Measurements from ENCODE around the gene SMCO4.

SMCO4 gene

DNA sequence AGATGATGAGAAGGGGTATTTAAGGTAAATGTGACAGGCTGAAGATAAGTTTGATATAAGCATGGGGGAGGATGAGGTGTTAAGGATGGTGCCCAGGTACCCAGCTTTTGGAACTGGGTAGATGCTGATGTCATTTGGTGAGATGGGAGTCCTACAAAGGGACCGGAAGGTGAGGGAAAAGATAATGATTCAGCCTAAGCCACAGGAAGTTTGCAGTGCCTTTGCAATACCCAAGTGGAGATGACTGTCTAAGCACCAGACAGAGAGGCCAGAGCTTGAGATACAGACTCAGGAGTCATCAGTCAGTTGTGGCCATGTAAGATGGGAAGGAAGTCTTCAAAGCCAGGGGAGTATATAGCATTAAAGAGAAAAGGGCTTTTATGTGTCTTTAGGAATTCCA, 30.0 kb upstream of the SMCO4 start:
- H3K4me1 ChIP-seq (ENCODE audit: insufficient read depth, low read length, severe bottlenecking), result no peaks in the 10 kb centered on the region
- H3K9ac ChIP-seq (ENCODE audit: low read length), result no peak overlapping the region
- H3K36me3 ChIP-seq (ENCODE audit: insufficient read depth, low read length), result no peaks in the 10 kb centered on the region
- TF ChIP-seq EZH2 (IDR thresholded peaks at IDR 0.05; ENCODE audit: borderline replicate concordance, low read length), result no peak
- TF ChIP-seq CTCF (IDR thresholded peaks at IDR 0.05; ENCODE audit: low read length), result no peak
- no peak overlapping the region for H3K4me3 ChIP-seq (ENCODE audit: low read depth, low read length, poor library complexity, severe bottlenecking)
- no peak overlapping the region for H3K27ac ChIP-seq (ENCODE audit: low read depth, low read length, poor library complexity, severe bottlenecking)
- no peaks in the 10 kb centered on the region for H3K27me3 ChIP-seq (ENCODE audit: insufficient read depth, low read length)
- H3F3A ChIP-seq (ENCODE audit: insufficient read depth, low read length), result no peaks in the 10 kb centered on the region
- no peaks in the 10 kb centered on the region for H3K79me2 ChIP-seq (ENCODE audit: insufficient read depth, low read length)
- H2AFZ ChIP-seq (ENCODE audit: low read length), result no peak overlapping the region
- no peaks in the 10 kb centered on the region for H3K9me2 ChIP-seq (ENCODE audit: low read depth, low read length)
- no peaks in the 10 kb centered on the region for H3K9me3 ChIP-seq (ENCODE audit: low read length)
- no peaks in the 10 kb centered on the region for H4K20me1 ChIP-seq (ENCODE audit: insufficient read depth, low read length)
- no peak overlapping the region for H3K4me2 ChIP-seq (ENCODE audit: low read length)

DNA sequence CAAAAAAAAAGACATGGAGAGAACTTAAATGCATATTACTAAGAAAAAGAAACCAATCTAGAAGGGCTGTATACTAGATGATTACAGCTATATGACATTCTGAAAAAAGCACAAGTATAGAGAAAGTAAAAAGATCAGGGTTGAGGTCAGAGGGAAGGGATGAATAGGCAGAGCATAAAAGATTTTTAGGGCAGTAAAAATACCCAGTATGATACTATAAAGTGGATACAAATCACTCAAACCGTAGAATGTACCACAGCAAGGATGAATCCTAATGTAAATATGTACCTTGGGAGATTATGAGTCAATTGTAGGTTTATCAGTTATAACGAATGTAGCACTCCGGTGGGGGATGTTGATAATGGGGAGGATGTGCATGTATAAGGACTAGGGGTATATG, 29.4 kb upstream of the SMCO4 start:
- H3K27me3 ChIP-seq (ENCODE audit: insufficient read depth, low read length), result no peaks in the 10 kb centered on the region
- H3K9me3 ChIP-seq (ENCODE audit: low read length), result no peaks in the 10 kb centered on the region
- H3K4me2 ChIP-seq (ENCODE audit: low read length), result no peak overlapping the region
- no peaks in the 10 kb centered on the region for H3K4me1 ChIP-seq (ENCODE audit: insufficient read depth, low read length, severe bottlenecking)
- no peaks in the 10 kb centered on the region for H3F3A ChIP-seq (ENCODE audit: insufficient read depth, low read length)
- H3K79me2 ChIP-seq (ENCODE audit: insufficient read depth, low read length), result no peaks in the 10 kb centered on the region
- no peaks in the 10 kb centered on the region for H3K36me3 ChIP-seq (ENCODE audit: insufficient read depth, low read length)
- H2AFZ ChIP-seq (ENCODE audit: low read length), result no peak overlapping the region
- no peak overlapping the region for H3K27ac ChIP-seq (ENCODE audit: low read depth, low read length, poor library complexity, severe bottlenecking)
- no peak overlapping the region for H3K4me3 ChIP-seq (ENCODE audit: low read depth, low read length, poor library complexity, severe bottlenecking)
- H3K9ac ChIP-seq (ENCODE audit: low read length), result no peak overlapping the region
- no peaks in the 10 kb centered on the region for H4K20me1 ChIP-seq (ENCODE audit: insufficient read depth, low read length)
- H3K9me2 ChIP-seq (ENCODE audit: low read depth, low read length), result no peaks in the 10 kb centered on the region
- no peak for TF ChIP-seq EZH2 (IDR thresholded peaks at IDR 0.05; ENCODE audit: borderline replicate concordance, low read length)
- no peak for TF ChIP-seq CTCF (IDR thresholded peaks at IDR 0.05; ENCODE audit: low read length)

GRCh38 chr11:93572171-93572570, 29.0 kb upstream of the SMCO4 start:
- Histone ChIP-seq H3K9me3 (ENCODE audit: low read length) (no peaks in the 10 kb centered on the region), H3K4me1 (ENCODE audit: insufficient read depth, low read length, severe bottlenecking) (no peaks in the 10 kb centered on the region), H2AFZ (ENCODE audit: low read length) (no peak overlapping the region)

More at GRCh38 chr11:93572171-93572570, 29.0 kb upstream of the SMCO4 start:
- Histone ChIP-seq H3K4me2 (ENCODE audit: low read length) (no peak overlapping the region), H3K4me3 (ENCODE audit: low read depth, low read length, poor library complexity, severe bottlenecking) (no peak overlapping the region), H3K9me2 (ENCODE audit: low read depth, low read length) (no peaks in the 10 kb centered on the region), H3F3A (ENCODE audit: insufficient read depth, low read length) (no peaks in the 10 kb centered on the region), H3K27ac (ENCODE audit: low read depth, low read length, poor library complexity, severe bottlenecking) (no peak overlapping the region), H3K79me2 (ENCODE audit: insufficient read depth, low read length) (no peaks in the 10 kb centered on the region), H3K27me3 (ENCODE audit: insufficient read depth, low read length) (no peaks in the 10 kb centered on the region), H3K9ac (ENCODE audit: low read length) (no peak overlapping the region), H3K36me3 (ENCODE audit: insufficient read depth, low read length) (no peaks in the 10 kb centered on the region), H4K20me1 (ENCODE audit: insufficient read depth, low read length) (no peaks in the 10 kb centered on the region)
- TF ChIP-seq EZH2 (IDR thresholded peaks at IDR 0.05; ENCODE audit: borderline replicate concordance, low read length) (no peak), CTCF (IDR thresholded peaks at IDR 0.05; ENCODE audit: low read length) (no peak)

All from OCI-LY1 (cell line).